Ammon's horn (tissue), 1 donor: ENCODE measurements around the gene OR2T11.
"Not testable (repeated sequence)": the region's sequence is repeated elsewhere in the genome, so short reads cannot be mapped to it uniquely, and the experiment has no call there.

Experiments
- DNase-seq: peaks from one replicate; pipeline ENCODE4 v3.0.0-alpha.2; 2016; ENCODE audit warnings: low spot score

The OR2T11 gene

GRCh38 chr1:248634991-248635390, at the start of gene OR2T11:
Gene OR2T11, minus strand, starts transcription at chr1:248635091. Its CDS starts 7,963 bp downstream, at chr1:248627128.
- not testable (repeated sequence) for DNase-seq

GRCh38 chr1:248681651-248682050, 46.8 kb upstream of the OR2T11 start:
- no peak for DNase-seq

- DNase-seq, result no peak
These were observed 35.1 kb upstream of the OR2T11 start for GRCh38 chr1:248670003-248670402.

GRCh38 chr1:248663453-248664328, 28.8 kb upstream of the OR2T11 start:
- not testable (repeated sequence) for DNase-seq

- not testable (repeated sequence) for DNase-seq
These were observed 21.9 kb upstream of the OR2T11 start for GRCh38 chr1:248656797-248657196.

- not testable (repeated sequence) for DNase-seq
These were observed 20.5 kb upstream of the OR2T11 start, which contains the start of gene OR2T27 for GRCh38 chr1:248655354-248655753. Gene OR2T27, minus strand, starts transcription at chr1:248655528. Its CDS starts 4,644 bp downstream, at chr1:248650884.

- not testable (repeated sequence) for DNase-seq
These were observed 14.1 kb upstream of the OR2T11 start for GRCh38 chr1:248648770-248649536.

- not testable (repeated sequence) for DNase-seq
These were observed 10.3 kb upstream of the OR2T11 start, which contains the start of gene OR2T35 for GRCh38 chr1:248645178-248645577. Gene OR2T35, minus strand, starts transcription at chr1:248645278. Its CDS starts 6,020 bp downstream, at chr1:248639258.

- not testable (repeated sequence) for DNase-seq
These were observed 8.2 kb upstream of the OR2T11 start for GRCh38 chr1:248642971-248643651.

- not testable (repeated sequence) for DNase-seq
These were observed 6.7 kb upstream of the OR2T11 start for GRCh38 chr1:248641583-248641982.

- not testable (repeated sequence) for DNase-seq
These were observed 6.0 kb upstream of the OR2T11 start for GRCh38 chr1:248640906-248641305.

- DNase-seq, result not testable (repeated sequence)
These were observed 4.8 kb upstream of the OR2T11 start for GRCh38 chr1:248639652-248640051.

- DNase-seq, result not testable (repeated sequence)
These were observed 1.7 kb upstream of the OR2T11 start for GRCh38 chr1:248636612-248637011.

GRCh38 chr1:248631354-248632008, 3.4 kb downstream of the OR2T11 start:
- DNase-seq, result no peak

- no peak for DNase-seq
These were observed 4.3 kb downstream of the OR2T11 start for GRCh38 chr1:248630551-248630950.

- no peak for DNase-seq
These were observed 6.7 kb downstream of the OR2T11 start for GRCh38 chr1:248627971-248628844.

GRCh38 chr1:248625971-248626370, 8.9 kb downstream of the OR2T11 start:
- DNase-seq, result no peak

GRCh38 chr1:248625166-248625565, 9.7 kb downstream of the OR2T11 start:
- no peak for DNase-seq

- DNase-seq, result peak; percentile 52
These were observed 12.3 kb downstream of the OR2T11 start for GRCh38 chr1:248622570-248623001.

GRCh38 chr1:248621770-248622169, 13.1 kb downstream of the OR2T11 start:
- DNase-seq, result no peak
